ENCODE results near the gene CDHR3.

Gene CDHR3

DNA sequence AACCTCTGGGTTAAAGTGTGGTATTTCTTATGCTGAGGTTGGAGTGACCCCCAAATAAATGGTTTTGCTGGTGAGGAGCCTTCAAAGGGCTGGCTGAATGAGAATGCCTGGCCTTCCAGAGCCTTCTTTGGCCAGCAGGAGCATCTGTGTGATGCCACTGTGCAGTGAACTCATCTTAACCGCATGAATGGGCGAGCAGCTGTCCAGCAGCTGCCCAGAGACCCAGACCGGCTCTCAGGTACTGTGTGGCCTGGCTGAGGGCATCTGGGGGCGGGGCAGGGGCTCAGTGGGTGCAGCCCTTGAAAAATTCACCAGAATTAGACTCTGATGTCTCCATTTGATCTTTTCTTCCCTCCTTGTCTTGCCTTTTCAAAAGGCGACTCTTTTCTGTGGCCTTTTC lies 90.0 kb downstream of the CDHR3 start:
- ChIA-PET CTCF (interaction anchor here (1.1 kb wide), 1 partner anchor 114 kb away, joined by 5 read pairs; no protein-coding TSS in a partner anchor), POLR2A (no interaction called here)
- Histone ChIP-seq H3K36me3 (ENCODE audit: control insufficient read depth in 2 of 2, insufficient read depth in 1 of 2, low read length in 2 of 2) (no peaks in the 10 kb centered on the region), H3K4me3 (ENCODE audit: low read depth, low read length) (no peak overlapping the region), H3K4me1 (ENCODE audit: control insufficient read depth, insufficient read depth, low read length) (no peaks in the 10 kb centered on the region), H3K9me3 (ENCODE audit: control insufficient read depth, insufficient read depth, low read depth, low read length) (no peaks in the 10 kb centered on the region), H3K27ac (ENCODE audit: extremely low read depth, low read depth, low read length) (no peak overlapping the region)
- TF ChIP-seq, protein P1, sequence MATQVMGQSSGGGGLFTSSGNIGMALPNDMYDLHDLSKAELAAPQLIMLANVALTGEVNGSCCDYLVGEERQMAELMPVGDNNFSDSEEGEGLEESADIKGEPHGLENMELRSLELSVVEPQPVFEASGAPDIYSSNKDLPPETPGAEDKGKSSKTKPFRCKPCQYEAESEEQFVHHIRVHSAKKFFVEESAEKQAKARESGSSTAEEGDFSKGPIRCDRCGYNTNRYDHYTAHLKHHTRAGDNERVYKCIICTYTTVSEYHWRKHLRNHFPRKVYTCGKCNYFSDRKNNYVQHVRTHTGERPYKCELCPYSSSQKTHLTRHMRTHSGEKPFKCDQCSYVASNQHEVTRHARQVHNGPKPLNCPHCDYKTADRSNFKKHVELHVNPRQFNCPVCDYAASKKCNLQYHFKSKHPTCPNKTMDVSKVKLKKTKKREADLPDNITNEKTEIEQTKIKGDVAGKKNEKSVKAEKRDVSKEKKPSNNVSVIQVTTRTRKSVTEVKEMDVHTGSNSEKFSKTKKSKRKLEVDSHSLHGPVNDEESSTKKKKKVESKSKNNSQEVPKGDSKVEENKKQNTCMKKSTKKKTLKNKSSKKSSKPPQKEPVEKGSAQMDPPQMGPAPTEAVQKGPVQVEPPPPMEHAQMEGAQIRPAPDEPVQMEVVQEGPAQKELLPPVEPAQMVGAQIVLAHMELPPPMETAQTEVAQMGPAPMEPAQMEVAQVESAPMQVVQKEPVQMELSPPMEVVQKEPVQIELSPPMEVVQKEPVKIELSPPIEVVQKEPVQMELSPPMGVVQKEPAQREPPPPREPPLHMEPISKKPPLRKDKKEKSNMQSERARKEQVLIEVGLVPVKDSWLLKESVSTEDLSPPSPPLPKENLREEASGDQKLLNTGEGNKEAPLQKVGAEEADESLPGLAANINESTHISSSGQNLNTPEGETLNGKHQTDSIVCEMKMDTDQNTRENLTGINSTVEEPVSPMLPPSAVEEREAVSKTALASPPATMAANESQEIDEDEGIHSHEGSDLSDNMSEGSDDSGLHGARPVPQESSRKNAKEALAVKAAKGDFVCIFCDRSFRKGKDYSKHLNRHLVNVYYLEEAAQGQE (tag by site-specific recombination; IDR thresholded peaks at IDR 0.05) = peak; percentile 62; the same call in 1 of the 2 replicates
- TF ChIP-seq, protein P2, sequence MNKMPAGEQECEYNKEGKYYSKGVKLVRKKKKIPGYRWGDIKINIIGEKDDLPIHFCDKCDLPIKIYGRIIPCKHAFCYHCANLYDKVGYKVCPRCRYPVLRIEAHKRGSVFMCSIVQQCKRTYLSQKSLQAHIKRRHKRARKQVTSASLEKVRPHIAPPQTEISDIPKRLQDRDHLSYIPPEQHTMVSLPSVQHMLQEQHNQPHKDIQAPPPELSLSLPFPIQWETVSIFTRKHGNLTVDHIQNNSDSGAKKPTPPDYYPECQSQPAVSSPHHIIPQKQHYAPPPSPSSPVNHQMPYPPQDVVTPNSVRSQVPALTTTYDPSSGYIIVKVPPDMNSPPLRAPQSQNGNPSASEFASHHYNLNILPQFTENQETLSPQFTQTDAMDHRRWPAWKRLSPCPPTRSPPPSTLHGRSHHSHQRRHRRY (tag by site-specific recombination; IDR thresholded peaks at IDR 0.05) = no peak

DNA sequence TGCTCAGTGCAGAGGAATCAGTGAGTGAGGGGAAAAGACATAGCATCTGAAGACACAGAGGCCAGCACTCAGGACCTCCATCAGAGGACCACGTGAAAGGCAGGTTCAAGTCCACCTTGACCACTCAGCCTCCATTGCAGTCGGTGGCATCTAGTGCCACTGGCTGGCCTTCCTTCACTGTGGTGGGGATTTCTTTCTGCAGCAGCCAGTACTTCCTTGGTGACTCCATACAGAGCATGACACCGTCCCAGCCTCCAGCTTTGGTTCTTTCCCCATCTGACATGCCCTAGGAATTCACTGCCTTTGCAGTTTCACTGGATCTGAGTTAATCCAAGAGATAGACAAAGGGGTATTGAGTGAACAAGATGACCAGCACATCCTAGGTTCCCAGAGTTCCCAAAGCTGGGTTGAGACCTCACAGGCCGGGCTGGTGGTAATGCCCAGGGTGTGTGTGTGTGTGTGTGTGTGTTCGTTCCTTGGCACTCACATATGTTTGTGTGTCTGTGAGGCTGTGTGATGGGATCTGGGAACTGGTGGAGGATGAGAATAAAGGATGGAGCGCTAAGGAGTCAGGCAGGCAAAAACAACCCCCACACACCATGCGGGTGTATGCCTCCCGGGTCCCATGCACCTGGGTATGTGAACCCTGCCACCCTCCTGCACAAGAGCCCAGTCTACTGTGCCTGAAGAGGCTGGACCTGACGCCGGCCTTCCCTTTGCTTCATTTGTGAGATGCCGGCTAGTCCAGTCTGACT lies 91.3 kb downstream of the CDHR3 start:
- POLR2A ChIA-PET = no interaction called here
- H3K4me3 ChIP-seq (ENCODE audit: low read depth, low read length) = no peak overlapping the region

More for the DNA sequence above, 91.3 kb downstream of the CDHR3 start:
- H3K4me1 ChIP-seq (ENCODE audit: control insufficient read depth, insufficient read depth, low read length) = no peaks in the 10 kb centered on the region
- no peaks in the 10 kb centered on the region for H3K9me3 ChIP-seq (ENCODE audit: control insufficient read depth, insufficient read depth, low read depth, low read length)
- no peaks in the 10 kb centered on the region for H3K36me3 ChIP-seq (ENCODE audit: control insufficient read depth in 2 of 2, insufficient read depth in 1 of 2, low read length in 2 of 2)
- CTCF ChIA-PET = interaction anchor here (0.6 to 1.4 kb wide), 3 partner anchors 99 to 113 kb away, joined by 4 to 7 read pairs (median 5); no protein-coding TSS in a partner anchor
- H3K27ac ChIP-seq (ENCODE audit: extremely low read depth, low read depth, low read length) = no peak overlapping the region
- TF ChIP-seq ZNF664 (tag by site-specific recombination; IDR thresholded peaks at IDR 0.05) (no peak), ZNF433 (tag by site-specific recombination; IDR thresholded peaks at IDR 0.05; ENCODE audit: low read depth) (no peak), ZNF677 (tag by site-specific recombination; IDR thresholded peaks at IDR 0.05) (no peak), ZNF350 (tag by site-specific recombination; IDR thresholded peaks at IDR 0.05) (no peak), EGR2 (tag by site-specific recombination; IDR thresholded peaks at IDR 0.05; ENCODE audit: low read depth) (no peak), ZSCAN30 (tag by site-specific recombination; IDR thresholded peaks at IDR 0.05) (no peak), SETDB1 (IDR thresholded peaks at IDR 0.05; ENCODE audit: insufficient read length, low read length) (no peak), ZNF654 (tag by site-specific recombination; IDR thresholded peaks at IDR 0.05; ENCODE audit: low read depth) (no peak), MZF1 (tag by site-specific recombination; IDR thresholded peaks at IDR 0.05; ENCODE audit: borderline replicate concordance) (no peak), ZNF274 (IDR thresholded peaks at IDR 0.05; ENCODE audit: low read length) (no peak), ZNF274 (tag by site-specific recombination; IDR thresholded peaks at IDR 0.05; ENCODE audit: borderline replicate concordance) (no peak), KLF8 (tag by site-specific recombination; IDR thresholded peaks at IDR 0.05) (no peak), ZNF600 (tag by site-specific recombination; IDR thresholded peaks at IDR 0.05) (no peak), ZNF416 (tag by site-specific recombination; IDR thresholded peaks at IDR 0.05) (no peak), ZNF529 (tag by site-specific recombination; IDR thresholded peaks at IDR 0.05; ENCODE audit: insufficient replicate concordance) (no peak), SP3 (tag by site-specific recombination; IDR thresholded peaks at IDR 0.05) (no peak), ZBTB20 (tag by site-specific recombination; IDR thresholded peaks at IDR 0.05) (no peak)
- TF ChIP-seq, protein P3, sequence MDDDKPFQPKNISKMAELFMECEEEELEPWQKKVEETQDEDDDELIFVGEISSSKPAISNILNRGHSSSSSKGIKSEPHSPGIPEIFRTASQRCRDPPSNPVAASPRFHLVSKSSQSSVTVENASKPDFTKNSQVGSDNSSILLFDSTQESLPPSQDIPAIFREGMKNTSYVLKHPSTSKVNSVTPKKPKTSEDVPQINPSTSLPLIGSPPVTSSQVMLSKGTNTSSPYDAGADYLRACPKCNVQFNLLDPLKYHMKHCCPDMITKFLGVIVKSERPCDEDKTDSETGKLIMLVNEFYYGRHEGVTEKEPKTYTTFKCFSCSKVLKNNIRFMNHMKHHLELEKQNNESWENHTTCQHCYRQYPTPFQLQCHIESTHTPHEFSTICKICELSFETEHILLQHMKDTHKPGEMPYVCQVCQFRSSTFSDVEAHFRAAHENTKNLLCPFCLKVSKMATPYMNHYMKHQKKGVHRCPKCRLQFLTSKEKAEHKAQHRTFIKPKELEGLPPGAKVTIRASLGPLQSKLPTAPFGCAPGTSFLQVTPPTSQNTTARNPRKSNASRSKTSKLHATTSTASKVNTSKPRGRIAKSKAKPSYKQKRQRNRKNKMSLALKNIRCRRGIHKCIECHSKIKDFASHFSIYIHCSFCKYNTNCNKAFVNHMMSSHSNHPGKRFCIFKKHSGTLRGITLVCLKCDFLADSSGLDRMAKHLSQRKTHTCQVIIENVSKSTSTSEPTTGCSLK (tag by site-specific recombination; IDR thresholded peaks at IDR 0.05) = no peak
- TF ChIP-seq, protein P4, sequence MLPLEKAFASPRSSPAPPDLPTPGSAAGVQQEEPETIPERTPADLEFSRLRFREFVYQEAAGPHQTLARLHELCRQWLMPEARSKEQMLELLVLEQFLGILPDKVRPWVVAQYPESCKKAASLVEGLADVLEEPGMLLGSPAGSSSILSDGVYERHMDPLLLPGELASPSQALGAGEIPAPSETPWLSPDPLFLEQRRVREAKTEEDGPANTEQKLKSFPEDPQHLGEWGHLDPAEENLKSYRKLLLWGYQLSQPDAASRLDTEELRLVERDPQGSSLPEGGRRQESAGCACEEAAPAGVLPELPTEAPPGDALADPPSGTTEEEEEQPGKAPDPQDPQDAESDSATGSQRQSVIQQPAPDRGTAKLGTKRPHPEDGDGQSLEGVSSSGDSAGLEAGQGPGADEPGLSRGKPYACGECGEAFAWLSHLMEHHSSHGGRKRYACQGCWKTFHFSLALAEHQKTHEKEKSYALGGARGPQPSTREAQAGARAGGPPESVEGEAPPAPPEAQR (tag by site-specific recombination; IDR thresholded peaks at IDR 0.05) = no peak

Data from HEK293 (cell line).